ENCODE results near the gene CPLX1. TPM values are rescaled to one million over a fixed set of nuclear protein-coding genes. Genes with fewer than 3 reads are reported as not detected.

CPLX1 gene
- total RNA-seq, 2 experiments from 2014 or later = 1.5 TPM

- no peaks in the 10 kb centered on the region for H3K9me3 Mint-ChIP-seq
- H3K9me3 ChIP-seq (ENCODE audit: control insufficient read depth in 1 of 2, insufficient read depth in 1 of 2, low read length in 2 of 2) = peaks cover 0 to 11% of the 10 kb centered on the region in 2 experiments
- no peak overlapping the region for H3K4me3 Mint-ChIP-seq
- no peak for ATAC-seq (ENCODE audit: poor library complexity)
- H3K4me3 ChIP-seq (ENCODE audit: low read length) = no peak overlapping the region
- H3K27me3 Mint-ChIP-seq = peaks cover 28% of the 10 kb centered on the region
- no peak overlapping the region for H3K27ac Mint-ChIP-seq
- TF ChIP-seq CTCF (IDR thresholded peaks at IDR 0.05) = no peak
- peaks cover 7% of the 10 kb centered on the region for H3K4me1 ChIP-seq (ENCODE audit: insufficient read depth, low read length)
- no peaks in the 10 kb centered on the region for H3K4me1 Mint-ChIP-seq (ENCODE audit: low read depth)
- CTCF ChIA-PET = no interaction called here
- intact Hi-C loops (cut with DNase I, micrococcal nuclease) = loop anchor here in 1 of 2 experiments (5.0 kb wide), 1 partner anchor 1022 kb away; no protein-coding TSS in a partner anchor
- POLR2A ChIA-PET = no interaction called here
- no peak for DNase-seq
- no peaks in the 10 kb centered on the region for H3K36me3 ChIP-seq (ENCODE audit: insufficient read depth, low read length)
- H3K27ac ChIP-seq (ENCODE audit: low read depth in 1 of 2, low read length in 2 of 2) = no peak overlapping the region
- peaks cover 0 to 8% of the 10 kb centered on the region in 2 experiments for H3K27me3 ChIP-seq (ENCODE audit: control insufficient read depth in 1 of 2, insufficient read depth in 2 of 2, low read length in 2 of 2)
- no peaks in the 10 kb centered on the region for H3K36me3 Mint-ChIP-seq (ENCODE audit: low read depth)
These were observed 21.1 kb downstream of the CPLX1 start for GRCh38 chr4:804804-805203.

GRCh38 chr4:803884-804283 is 22.0 kb downstream of the CPLX1 start:
- ChIA-PET CTCF (interaction anchor here (0.5 kb wide), 1 partner anchor 14 kb away, joined by 4 read pairs; no protein-coding TSS in a partner anchor), POLR2A (no interaction called here)
- no peak overlapping the region for H3K27ac Mint-ChIP-seq
- H3K36me3 Mint-ChIP-seq (ENCODE audit: low read depth) = no peaks in the 10 kb centered on the region
- intact Hi-C loops (cut with DNase I, micrococcal nuclease) = loop anchor here in 1 of 2 experiments (5.0 kb wide), 1 partner anchor 1023 kb away; no protein-coding TSS in a partner anchor
- H3K27me3 Mint-ChIP-seq = peaks cover 28% of the 10 kb centered on the region
- H3K4me1 Mint-ChIP-seq (ENCODE audit: low read depth) = no peaks in the 10 kb centered on the region
- TF ChIP-seq CTCF (IDR thresholded peaks at IDR 0.05) = no peak
- H3K27ac ChIP-seq (ENCODE audit: low read depth in 1 of 2, low read length in 2 of 2) = no peak overlapping the region
- peaks cover 0 to 11% of the 10 kb centered on the region in 2 experiments for H3K9me3 ChIP-seq (ENCODE audit: control insufficient read depth in 1 of 2, insufficient read depth in 1 of 2, low read length in 2 of 2)
- H3K9me3 Mint-ChIP-seq = no peaks in the 10 kb centered on the region
- no peak for ATAC-seq (ENCODE audit: poor library complexity)
- no peaks in the 10 kb centered on the region for H3K36me3 ChIP-seq (ENCODE audit: insufficient read depth, low read length)
- peaks cover 0 to 8% of the 10 kb centered on the region in 2 experiments for H3K27me3 ChIP-seq (ENCODE audit: control insufficient read depth in 1 of 2, insufficient read depth in 2 of 2, low read length in 2 of 2)
- no peak overlapping the region for H3K4me3 Mint-ChIP-seq
- no peak overlapping the region for H3K4me3 ChIP-seq (ENCODE audit: low read length)
- no peak for DNase-seq
- peaks cover 17% of the 10 kb centered on the region for H3K4me1 ChIP-seq (ENCODE audit: insufficient read depth, low read length)

GRCh38 chr4:801436-802124 is 24.3 kb downstream of the CPLX1 start:
- no peak overlapping the region for H3K27ac Mint-ChIP-seq
- no peak for TF ChIP-seq CTCF (IDR thresholded peaks at IDR 0.05)
- no peaks in the 10 kb centered on the region for H3K36me3 Mint-ChIP-seq (ENCODE audit: low read depth)
- ATAC-seq (ENCODE audit: poor library complexity) = no peak
- POLR2A ChIA-PET = no interaction called here
- H3K27me3 Mint-ChIP-seq = peaks cover 29% of the 10 kb centered on the region
- H3K27me3 ChIP-seq (ENCODE audit: control insufficient read depth in 1 of 2, insufficient read depth in 2 of 2, low read length in 2 of 2) = peaks cover 0 to 8% of the 10 kb centered on the region in 2 experiments
- no peaks in the 10 kb centered on the region for H3K9me3 Mint-ChIP-seq
- peaks cover 0 to 11% of the 10 kb centered on the region in 2 experiments for H3K9me3 ChIP-seq (ENCODE audit: control insufficient read depth in 1 of 2, insufficient read depth in 1 of 2, low read length in 2 of 2)
- DNase-seq = no peak
- intact Hi-C loops (cut with DNase I, micrococcal nuclease) = loop anchor here in 1 of 2 experiments (5.0 kb wide), 1 partner anchor 1026 kb away; no protein-coding TSS in a partner anchor
- H3K36me3 ChIP-seq (ENCODE audit: insufficient read depth, low read length) = no peaks in the 10 kb centered on the region
- CTCF ChIA-PET = no interaction called here
- no peak overlapping the region for H3K4me3 Mint-ChIP-seq
- no peak overlapping the region for H3K27ac ChIP-seq (ENCODE audit: low read depth in 1 of 2, low read length in 2 of 2)
- H3K4me1 Mint-ChIP-seq (ENCODE audit: low read depth) = no peaks in the 10 kb centered on the region
- H3K4me3 ChIP-seq (ENCODE audit: low read length) = no peak overlapping the region
- peaks cover 19% of the 10 kb centered on the region for H3K4me1 ChIP-seq (ENCODE audit: insufficient read depth, low read length)

All from CD4-positive, alpha-beta T cell (primary cell).